HEK293 (cell line): ENCODE measurements around the gene DMD.
A peak's percentile ranks its signal among the peaks of the same experiment; 100 is the strongest.

Source experiments
- CTCF ChIA-PET: fragments of 350-600 bp; formaldehyde crosslinking; extraction: SDS; loops from one replicate; lab custom pipeline; 2021; ENCODE audit warnings: antibody characterized with exemption; lab: Yijun Ruan, JAX
- POLR2A ChIA-PET: fragments of 300-600 bp; formaldehyde crosslinking; extraction: SDS; loops from one replicate; lab custom pipeline; 2020; ENCODE audit warnings: antibody characterized with exemption, inconsistent platforms; lab: Yijun Ruan, JAX
- H3K27ac ChIP-seq: fragments of 200-500 bp; sonication (Bioruptor generic); 2 replicates; pipeline ENCODE4 v1.5.1; 2014; ENCODE audit warnings: low read depth, low read length, control low read depth, inconsistent platforms; ENCODE audit errors: extremely low read depth
- H3K36me3 ChIP-seq, 2 experiments: fragments of 200-500 bp in 1 of 2; sonication (Bioruptor generic) in 1 of 2; 1 replicate in 1 of 2; 2 replicates in 1 of 2; pipeline ENCODE4 v1.5.1; 2014 to 2017; ENCODE audit warnings: inconsistent platforms in 2 of 2, low read length in 2 of 2; ENCODE audit not compliant: control insufficient read depth in 2 of 2, insufficient read depth in 1 of 2
- H3K4me1 ChIP-seq: fragments of 200-500 bp; sonication (Bioruptor generic); 2 replicates; pipeline ENCODE4 v1.5.1; 2014; ENCODE audit warnings: mild to moderate bottlenecking, low read length, inconsistent platforms; ENCODE audit not compliant: control insufficient read depth, insufficient read depth
- H3K4me3 ChIP-seq: 2 replicates; pipeline ENCODE4 v1.5.1; 2011; ENCODE audit warnings: low read depth, mild to moderate bottlenecking, control low read depth, low read length, moderate library complexity
- H3K9me3 ChIP-seq: fragments of 200-500 bp; sonication (Bioruptor generic); 2 replicates; pipeline ENCODE4 v1.5.1; 2014; ENCODE audit warnings: low read depth, low read length, inconsistent platforms; ENCODE audit not compliant: control insufficient read depth, insufficient read depth
- FEZF1 ChIP-seq: fragments of 450-650 bp; formaldehyde crosslinking; IDR thresholded peaks from 2 replicates; pipeline ENCODE4 v1.5.1; 2016; ENCODE audit warnings: missing biosample characterization, missing genetic modification characterization
- GFI1B ChIP-seq: fragments of 450-650 bp; formaldehyde crosslinking; IDR thresholded peaks from 2 replicates; pipeline ENCODE4 v1.5.1; 2016; ENCODE audit warnings: missing biosample characterization, missing genetic modification characterization
- GLIS2 ChIP-seq: fragments of 450-650 bp; formaldehyde crosslinking; IDR thresholded peaks from 2 replicates; pipeline ENCODE4 v1.5.1; 2016; ENCODE audit warnings: missing biosample characterization, missing genetic modification characterization
- MZF1 ChIP-seq: fragments of 450-650 bp; formaldehyde crosslinking; IDR thresholded peaks from 2 replicates; pipeline ENCODE4 v1.5.1; 2017; ENCODE audit warnings: missing biosample characterization, missing genetic modification characterization, borderline replicate concordance
- TCF7L2 ChIP-seq: IDR thresholded peaks from 2 replicates; pipeline ENCODE4 v1.6.1; 2011; ENCODE audit warnings: low read depth, mild to moderate bottlenecking, inconsistent platforms, low read length, moderate library complexity, borderline replicate concordance
- ZNF138 ChIP-seq: fragments of 450-650 bp; formaldehyde crosslinking; IDR thresholded peaks from 2 replicates; pipeline ENCODE4 v1.5.1; 2016; ENCODE audit warnings: missing biosample characterization, missing genetic modification characterization, borderline replicate concordance
- ZNF214 ChIP-seq: fragments of 450-650 bp; formaldehyde crosslinking; IDR thresholded peaks from 2 replicates; pipeline ENCODE4 v1.5.1; 2017; ENCODE audit warnings: missing biosample characterization, mild to moderate bottlenecking, missing genetic modification characterization, borderline replicate concordance
- ZNF24 ChIP-seq: fragments of 450-650 bp; formaldehyde crosslinking; IDR thresholded peaks from 2 replicates; pipeline ENCODE4 v1.5.1; 2016; ENCODE audit warnings: missing biosample characterization, missing genetic modification characterization
- ZNF555 ChIP-seq: fragments of 450-650 bp; formaldehyde crosslinking; conservative IDR thresholded peaks from 2 replicates; pipeline ENCODE4 v1.5.1; 2017; ENCODE audit warnings: missing biosample characterization, mild to moderate bottlenecking, missing genetic modification characterization, inconsistent platforms
- ZNF623 ChIP-seq: fragments of 450-650 bp; formaldehyde crosslinking; IDR thresholded peaks from 2 replicates; pipeline ENCODE4 v1.5.1; 2016; ENCODE audit warnings: missing biosample characterization, missing genetic modification characterization
- ZNF791 ChIP-seq: fragments of 450-650 bp; formaldehyde crosslinking; IDR thresholded peaks from 2 replicates; pipeline ENCODE4 v1.5.1; 2016; ENCODE audit warnings: missing biosample characterization, missing genetic modification characterization
- TF ChIP-seq, protein P1 (sequence below): fragments of 450-650 bp; formaldehyde crosslinking; IDR thresholded peaks from 2 replicates; pipeline ENCODE4 v1.5.1; 2016; ENCODE audit warnings: missing biosample characterization, missing genetic modification characterization
- TF ChIP-seq, protein P2 (sequence below): IDR thresholded peaks from 2 replicates; pipeline ENCODE4 v1.6.1; 2011; ENCODE audit warnings: mild to moderate bottlenecking, low read depth, low read length, borderline replicate concordance
- TF ChIP-seq, protein P3 (sequence below): fragments of 450-650 bp; formaldehyde crosslinking; IDR thresholded peaks from 2 replicates; pipeline ENCODE4 v1.5.1; 2016; ENCODE audit warnings: missing biosample characterization, missing genetic modification characterization
- TF ChIP-seq, protein P4 (sequence below): fragments of 450-650 bp; formaldehyde crosslinking; IDR thresholded peaks from 2 replicates; pipeline ENCODE4 v1.5.1; 2016; ENCODE audit warnings: missing biosample characterization, missing genetic modification characterization
- TF ChIP-seq, protein P5 (sequence below): fragments of 450-650 bp; formaldehyde crosslinking; IDR thresholded peaks from 2 replicates; pipeline ENCODE4 v1.5.1; 2017; ENCODE audit warnings: missing biosample characterization, missing genetic modification characterization

The DMD gene

DNA sequence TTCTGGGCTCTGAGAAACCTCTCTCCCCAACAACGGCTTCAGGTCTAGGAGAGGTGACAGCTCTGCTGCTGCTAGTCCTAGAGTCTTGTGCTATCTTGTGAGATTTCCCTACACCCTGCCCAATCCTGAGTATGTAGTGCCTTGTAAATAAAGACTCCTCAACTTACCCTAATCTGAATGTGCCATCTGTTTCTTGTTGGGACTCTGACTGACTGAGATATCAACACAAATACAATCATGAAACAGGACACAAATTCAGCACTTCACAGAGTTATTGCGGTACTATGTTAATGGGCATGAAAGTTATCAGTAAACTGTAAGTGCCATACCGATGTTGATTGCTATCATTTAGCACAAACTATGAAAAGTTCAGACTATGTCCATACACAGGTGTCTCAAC, 1610.5 kb downstream of the DMD start:
- Histone ChIP-seq H3K4me3 (no peak overlapping the region), H3K4me1 (peaks cover 3% of the 10 kb centered on the region), H3K36me3 (no peaks in the 10 kb centered on the region), H3K9me3 (no peaks in the 10 kb centered on the region), H3K27ac (no peak overlapping the region; the same call in 1 of the 2 replicates)
- ChIA-PET POLR2A (no interaction called here), CTCF (interaction anchor here (0.7 kb wide), 1 partner anchor 214 kb away, joined by 3 read pairs; no protein-coding TSS in a partner anchor)
- TF ChIP-seq ZNF623 (tag by site-specific recombination) (no peak), GFI1B (tag by site-specific recombination) (no peak), ZNF555 (tag by site-specific recombination) (no peak), ZNF24 (tag by site-specific recombination) (no peak), GLIS2 (tag by site-specific recombination) (no peak), MZF1 (tag by site-specific recombination) (no peak), ZNF214 (no peak), ZNF138 (no peak)
- TF ChIP-seq, protein P1, sequence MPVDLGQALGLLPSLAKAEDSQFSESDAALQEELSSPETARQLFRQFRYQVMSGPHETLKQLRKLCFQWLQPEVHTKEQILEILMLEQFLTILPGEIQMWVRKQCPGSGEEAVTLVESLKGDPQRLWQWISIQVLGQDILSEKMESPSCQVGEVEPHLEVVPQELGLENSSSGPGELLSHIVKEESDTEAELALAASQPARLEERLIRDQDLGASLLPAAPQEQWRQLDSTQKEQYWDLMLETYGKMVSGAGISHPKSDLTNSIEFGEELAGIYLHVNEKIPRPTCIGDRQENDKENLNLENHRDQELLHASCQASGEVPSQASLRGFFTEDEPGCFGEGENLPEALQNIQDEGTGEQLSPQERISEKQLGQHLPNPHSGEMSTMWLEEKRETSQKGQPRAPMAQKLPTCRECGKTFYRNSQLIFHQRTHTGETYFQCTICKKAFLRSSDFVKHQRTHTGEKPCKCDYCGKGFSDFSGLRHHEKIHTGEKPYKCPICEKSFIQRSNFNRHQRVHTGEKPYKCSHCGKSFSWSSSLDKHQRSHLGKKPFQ (tag by site-specific recombination), result no peak
- TF ChIP-seq, protein P2, sequence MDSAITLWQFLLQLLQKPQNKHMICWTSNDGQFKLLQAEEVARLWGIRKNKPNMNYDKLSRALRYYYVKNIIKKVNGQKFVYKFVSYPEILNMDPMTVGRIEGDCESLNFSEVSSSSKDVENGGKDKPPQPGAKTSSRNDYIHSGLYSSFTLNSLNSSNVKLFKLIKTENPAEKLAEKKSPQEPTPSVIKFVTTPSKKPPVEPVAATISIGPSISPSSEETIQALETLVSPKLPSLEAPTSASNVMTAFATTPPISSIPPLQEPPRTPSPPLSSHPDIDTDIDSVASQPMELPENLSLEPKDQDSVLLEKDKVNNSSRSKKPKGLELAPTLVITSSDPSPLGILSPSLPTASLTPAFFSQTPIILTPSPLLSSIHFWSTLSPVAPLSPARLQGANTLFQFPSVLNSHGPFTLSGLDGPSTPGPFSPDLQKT, result no peak
- TF ChIP-seq, protein P3, sequence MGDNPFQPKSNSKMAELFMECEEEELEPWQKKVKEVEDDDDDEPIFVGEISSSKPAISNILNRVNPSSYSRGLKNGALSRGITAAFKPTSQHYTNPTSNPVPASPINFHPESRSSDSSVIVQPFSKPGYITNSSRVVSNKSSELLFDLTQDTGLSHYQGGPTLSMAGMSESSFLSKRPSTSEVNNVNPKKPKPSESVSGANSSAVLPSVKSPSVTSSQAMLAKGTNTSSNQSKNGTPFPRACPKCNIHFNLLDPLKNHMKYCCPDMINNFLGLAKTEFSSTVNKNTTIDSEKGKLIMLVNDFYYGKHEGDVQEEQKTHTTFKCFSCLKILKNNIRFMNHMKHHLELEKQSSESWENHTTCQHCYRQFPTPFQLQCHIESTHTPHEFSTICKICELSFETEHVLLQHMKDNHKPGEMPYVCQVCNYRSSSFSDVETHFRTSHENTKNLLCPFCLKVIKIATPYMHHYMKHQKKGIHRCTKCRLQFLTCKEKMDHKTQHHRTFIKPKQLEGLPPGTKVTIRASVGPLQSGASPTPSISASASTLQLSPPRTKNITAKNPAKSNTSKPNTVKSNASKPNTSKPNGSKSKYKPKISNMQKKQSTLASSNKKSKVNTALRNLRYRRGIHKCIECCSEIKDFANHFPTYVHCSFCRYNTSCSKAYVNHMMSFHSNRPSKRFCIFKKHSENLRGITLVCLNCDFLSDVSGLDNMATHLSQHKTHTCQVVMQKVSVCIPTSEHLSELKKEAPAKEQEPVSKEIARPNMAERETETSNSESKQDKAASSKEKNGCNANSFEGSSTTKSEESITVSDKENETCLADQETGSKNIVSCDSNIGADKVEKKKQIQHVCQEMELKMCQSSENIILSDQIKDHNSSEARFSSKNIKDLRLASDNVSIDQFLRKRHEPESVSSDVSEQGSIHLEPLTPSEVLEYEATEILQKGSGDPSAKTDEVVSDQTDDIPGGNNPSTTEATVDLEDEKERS (tag by site-specific recombination), result no peak
- TF ChIP-seq, protein P4, sequence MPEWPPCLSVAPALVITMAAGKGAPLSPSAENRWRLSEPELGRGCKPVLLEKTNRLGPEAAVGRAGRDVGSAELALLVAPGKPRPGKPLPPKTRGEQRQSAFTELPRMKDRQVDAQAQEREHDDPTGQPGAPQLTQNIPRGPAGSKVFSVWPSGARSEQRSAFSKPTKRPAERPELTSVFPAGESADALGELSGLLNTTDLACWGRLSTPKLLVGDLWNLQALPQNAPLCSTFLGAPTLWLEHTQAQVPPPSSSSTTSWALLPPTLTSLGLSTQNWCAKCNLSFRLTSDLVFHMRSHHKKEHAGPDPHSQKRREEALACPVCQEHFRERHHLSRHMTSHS (tag by site-specific recombination), result no peak
- TF ChIP-seq, protein P5, sequence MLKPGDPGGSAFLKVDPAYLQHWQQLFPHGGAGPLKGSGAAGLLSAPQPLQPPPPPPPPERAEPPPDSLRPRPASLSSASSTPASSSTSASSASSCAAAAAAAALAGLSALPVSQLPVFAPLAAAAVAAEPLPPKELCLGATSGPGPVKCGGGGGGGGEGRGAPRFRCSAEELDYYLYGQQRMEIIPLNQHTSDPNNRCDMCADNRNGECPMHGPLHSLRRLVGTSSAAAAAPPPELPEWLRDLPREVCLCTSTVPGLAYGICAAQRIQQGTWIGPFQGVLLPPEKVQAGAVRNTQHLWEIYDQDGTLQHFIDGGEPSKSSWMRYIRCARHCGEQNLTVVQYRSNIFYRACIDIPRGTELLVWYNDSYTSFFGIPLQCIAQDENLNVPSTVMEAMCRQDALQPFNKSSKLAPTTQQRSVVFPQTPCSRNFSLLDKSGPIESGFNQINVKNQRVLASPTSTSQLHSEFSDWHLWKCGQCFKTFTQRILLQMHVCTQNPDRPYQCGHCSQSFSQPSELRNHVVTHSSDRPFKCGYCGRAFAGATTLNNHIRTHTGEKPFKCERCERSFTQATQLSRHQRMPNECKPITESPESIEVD (tag by site-specific recombination), result no peak

GRCh38 chrX:31593353-31593752, 1618.0 kb downstream of the DMD start:
- H3K4me3 ChIP-seq, result no peak overlapping the region
- CTCF ChIA-PET, result no interaction called here
- POLR2A ChIA-PET, result no interaction called here
- H3K4me1 ChIP-seq, result peaks cover 12% of the 10 kb centered on the region
- peak overlapping the region; percentile 18; the same call in 1 of the 2 replicates for H3K27ac ChIP-seq
- TF ChIP-seq ZNF791 (tag by site-specific recombination) (no peak), TCF7L2 (peak; percentile 89; the same call in 1 of the 2 replicates), FEZF1 (tag by site-specific recombination) (peak; percentile 20; the same call in 1 of the 2 replicates)
- TF ChIP-seq, protein P5 (tag by site-specific recombination), result peak; percentile 94
- no peaks in the 10 kb centered on the region for H3K9me3 ChIP-seq
- no peaks in the 10 kb centered on the region for H3K36me3 ChIP-seq
